GM18508 (cell line): ENCODE measurements around the gene ABHD10.

ENCODE experiments used
- ATAC-seq: cut with Tn5 transposase; IDR thresholded peaks from one replicate; pipeline ENCODE4 v1.9.1; 2021; ENCODE audit warnings: moderate number of reproducible peaks; ENCODE audit not compliant: insufficient read depth, unreplicated experiment

The ABHD10 gene

DNA sequence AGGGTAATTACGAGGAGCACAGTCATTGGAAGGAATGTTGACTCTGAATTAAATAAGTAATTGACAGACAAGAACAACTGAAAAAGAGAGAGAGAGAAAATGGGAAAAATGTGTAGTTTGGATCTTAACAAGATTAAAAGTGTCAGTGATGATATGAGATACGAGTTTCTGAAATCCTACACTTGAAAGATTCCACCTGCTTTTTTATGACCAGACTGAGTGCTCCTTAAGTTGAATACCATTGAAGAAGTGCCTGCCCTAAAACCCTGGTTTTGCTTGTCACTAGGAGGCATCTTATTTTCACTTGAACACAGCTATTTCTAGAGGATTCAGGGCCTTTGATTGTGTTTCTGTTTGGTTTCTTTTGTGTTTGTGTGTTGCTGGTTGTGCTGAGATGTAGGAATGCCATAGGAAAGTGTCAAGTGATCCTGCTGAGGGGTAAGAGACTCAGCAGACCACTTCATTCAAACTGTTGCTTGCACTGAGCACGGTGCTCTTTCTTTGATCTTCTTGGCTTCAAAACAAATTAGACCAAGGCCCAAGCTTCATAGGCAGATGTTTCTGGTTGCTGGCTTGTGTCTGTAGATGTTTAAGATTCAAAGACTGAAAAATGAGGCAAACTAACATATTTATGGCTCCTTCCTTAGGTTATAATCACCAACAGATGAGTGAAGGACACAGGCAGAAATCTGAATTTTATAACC lies 17.2 kb upstream of the ABHD10 start:
- no peak for ATAC-seq

DNA sequence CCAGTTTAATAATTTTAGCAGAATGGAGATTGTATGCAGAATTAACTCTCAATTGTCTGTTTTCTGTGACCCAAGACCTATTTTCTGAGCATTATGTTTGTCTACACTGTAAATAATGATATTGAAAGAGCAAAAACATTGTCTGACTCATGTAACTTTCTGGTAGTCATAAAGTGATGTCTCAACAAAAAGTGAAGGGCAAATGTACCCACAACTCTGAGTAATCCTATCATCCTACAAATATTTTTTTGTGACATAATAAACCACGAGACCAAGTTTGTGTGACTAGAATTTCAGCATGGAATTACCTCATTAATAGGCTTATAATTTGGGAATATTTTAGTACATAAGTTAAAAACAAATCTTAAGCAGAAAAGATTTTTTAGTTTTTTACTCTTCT lies 15.4 kb upstream of the ABHD10 start:
- ATAC-seq = no peak

DNA sequence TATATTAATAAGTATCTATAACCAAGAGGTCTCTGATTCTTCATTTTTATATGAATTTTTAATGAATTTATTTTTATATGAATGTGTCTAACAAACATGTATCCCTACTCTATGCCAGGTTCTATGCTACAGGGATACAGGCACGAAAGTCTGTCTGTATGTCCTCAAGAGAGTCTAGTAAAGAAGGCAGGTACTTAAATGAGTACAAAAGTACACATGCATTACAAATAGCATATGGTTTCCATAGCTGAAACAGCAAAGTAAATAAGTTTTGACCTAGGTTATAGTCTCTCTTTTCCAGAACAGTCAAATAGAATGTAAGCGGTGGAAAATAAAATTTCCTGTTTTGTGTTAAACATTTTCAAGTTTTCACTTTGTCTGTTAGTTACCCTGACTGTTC lies 13.3 kb upstream of the ABHD10 start:
- no peak for ATAC-seq

DNA sequence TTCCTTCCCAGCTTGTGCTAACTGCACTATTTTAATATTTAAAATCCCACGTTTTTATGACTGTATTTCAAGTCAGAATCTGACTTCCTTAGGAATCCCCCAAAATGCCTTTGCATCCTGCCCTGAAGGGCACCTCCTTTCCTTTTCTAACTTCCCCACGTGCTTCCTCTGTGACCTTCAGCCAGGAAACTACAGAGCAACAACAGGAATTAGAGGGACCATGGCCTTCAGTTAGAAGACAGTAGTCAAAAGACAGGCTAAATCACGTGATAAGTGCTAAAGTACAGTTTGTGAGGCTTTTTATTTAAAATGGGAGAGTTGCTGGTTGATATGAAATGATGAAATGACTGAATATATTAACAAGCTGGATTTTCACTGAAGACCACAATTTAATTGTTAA lies 11.8 kb upstream of the ABHD10 start:
- no peak for ATAC-seq

DNA sequence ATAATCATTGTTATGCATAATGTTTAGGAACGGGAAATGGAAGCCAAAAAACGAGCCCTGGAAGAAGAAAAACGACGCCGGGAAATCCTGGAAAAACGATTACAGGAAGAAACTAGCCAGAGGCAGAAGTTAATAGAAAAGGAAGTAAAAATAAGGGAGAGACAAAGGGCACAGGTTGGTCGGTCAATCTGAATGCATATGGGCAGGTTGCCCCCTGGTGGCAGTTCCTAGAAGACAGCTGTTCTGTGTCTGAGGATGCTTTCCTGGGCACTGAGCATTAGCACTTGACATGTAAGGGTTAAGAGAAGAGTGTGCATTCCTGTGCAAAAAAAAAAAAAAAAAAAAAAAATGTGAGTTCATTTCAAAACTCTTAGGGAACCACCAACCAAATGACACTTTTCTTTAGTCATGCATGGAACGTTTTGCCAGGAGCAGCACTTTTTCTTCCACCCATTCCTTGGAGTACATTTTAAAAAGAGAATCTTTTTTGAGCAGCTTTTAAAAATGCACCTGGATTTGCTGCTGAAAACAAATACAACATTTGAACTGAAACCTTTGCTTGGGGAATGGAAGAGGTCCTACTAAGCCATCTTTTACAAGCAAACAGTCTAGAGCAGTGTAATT lies 11.1 kb upstream of the ABHD10 start:
- ATAC-seq = peak; percentile 93

DNA sequence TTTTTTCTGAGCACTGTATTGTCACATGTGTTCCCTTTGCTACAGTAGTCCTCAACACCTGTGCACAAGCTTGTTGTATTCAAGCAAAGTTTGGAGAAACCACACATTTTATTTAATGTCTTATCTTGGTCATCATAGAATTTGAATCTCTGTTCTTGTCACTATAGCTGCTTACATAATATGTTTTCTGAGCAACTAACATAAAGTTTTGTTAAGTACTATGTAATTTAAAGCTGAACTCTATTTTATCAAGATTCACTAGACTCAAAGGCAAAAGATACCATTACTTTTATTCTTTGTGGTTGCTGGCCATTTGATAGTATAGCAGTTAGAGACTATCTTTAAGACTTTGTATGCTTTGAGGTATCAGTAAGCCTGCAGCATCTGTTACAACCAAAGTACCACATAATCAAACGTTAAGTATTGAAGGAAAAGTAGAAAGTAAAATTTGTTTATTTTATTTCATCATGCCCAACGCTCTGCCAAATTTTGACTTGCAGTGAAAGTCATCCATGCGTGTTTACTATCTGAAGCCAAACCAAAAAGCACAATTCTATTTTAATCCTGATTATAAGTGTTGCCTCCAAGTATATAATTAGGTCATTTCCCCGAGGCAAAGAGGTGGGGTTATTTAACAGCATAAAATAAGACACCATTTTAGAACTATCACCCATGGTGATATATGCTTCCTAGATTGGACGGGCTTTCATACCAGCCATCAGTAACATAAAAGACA lies 10.3 kb upstream of the ABHD10 start:
- no peak for ATAC-seq

DNA sequence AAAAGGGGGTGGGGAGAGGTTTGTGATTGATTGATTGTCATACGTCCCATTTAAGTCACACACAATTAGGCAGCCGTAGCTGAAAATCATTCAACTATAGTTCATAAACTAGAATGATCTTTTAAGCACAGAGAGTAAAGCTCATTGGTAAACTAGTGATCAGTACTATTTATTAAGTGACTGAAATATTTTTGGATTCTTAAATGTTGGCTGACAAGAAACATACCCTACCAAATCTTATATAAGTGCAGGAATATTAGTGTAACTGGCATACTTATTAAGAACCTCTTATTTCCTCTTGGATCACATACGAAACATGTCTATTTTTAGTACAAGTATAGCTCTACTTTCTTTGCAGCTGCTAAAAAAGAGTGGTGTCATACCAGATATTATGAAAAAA lies 8.4 kb upstream of the ABHD10 start:
- ATAC-seq = no peak

DNA sequence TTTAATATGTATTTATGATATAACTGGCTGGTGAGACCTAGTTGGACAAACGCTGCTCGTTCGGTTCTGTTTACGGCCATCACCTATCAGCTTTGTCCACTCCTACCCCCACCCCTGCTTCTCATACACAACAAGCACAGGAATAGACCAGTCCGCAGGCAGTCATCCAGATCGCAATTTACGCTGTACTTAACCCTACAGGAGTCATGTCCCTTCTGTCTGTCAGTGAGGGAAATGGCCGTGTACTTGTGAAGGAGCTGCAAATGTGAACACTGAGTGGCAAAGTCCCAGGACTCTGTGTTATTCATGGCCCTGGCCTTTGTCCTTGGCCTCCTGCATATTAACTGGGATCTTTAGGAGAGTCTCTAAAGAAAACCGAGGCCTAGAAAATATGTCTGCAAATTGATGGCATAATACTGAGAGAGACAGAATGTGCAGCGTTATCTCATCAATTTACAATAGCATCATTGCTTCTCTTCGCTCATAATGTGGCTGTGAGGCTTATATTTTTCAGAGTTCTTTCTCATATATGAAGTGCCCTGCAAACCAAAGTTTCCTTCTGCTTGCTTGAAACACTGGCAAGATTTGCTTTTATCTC lies 7.2 kb upstream of the ABHD10 start:
- no peak for ATAC-seq

DNA sequence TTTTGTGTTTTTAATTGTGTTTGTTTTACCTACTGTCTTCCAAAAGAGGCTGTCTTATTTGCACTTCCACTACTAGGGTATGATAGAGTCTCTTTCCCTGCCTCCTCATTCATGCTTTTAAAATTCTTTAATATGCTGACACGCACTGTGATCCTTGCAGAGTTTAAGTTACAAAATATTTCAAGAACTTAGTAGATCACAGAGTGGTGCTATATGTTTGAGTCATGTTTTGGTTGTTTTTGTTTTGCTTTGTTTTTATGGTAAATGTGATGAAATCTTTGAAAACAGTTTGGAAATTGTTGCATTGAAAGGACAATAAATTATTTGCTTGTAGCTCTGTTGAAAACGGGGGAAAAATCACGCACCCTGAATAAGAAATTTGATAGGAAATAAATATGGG lies 5.9 kb upstream of the ABHD10 start:
- ATAC-seq = no peak

DNA sequence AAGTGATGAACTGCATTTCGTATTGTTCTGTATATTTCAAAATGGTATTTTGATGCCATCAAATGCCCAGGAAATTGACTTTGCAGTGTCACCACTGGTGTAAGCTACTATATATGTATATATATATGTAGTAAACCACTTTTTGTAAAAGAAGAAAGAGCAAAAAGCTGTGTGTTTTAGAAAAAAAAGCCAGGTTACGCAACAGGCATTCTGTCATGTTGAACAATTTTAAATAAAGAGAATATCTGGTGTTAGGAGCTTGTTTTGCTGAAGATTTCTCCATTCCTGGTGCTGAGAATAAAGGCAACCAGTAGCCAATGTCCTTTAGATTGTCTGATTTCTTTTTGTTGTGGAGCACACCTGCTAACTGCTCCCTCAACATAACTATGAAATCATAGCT lies 3.7 kb upstream of the ABHD10 start:
- ATAC-seq = no peak

DNA sequence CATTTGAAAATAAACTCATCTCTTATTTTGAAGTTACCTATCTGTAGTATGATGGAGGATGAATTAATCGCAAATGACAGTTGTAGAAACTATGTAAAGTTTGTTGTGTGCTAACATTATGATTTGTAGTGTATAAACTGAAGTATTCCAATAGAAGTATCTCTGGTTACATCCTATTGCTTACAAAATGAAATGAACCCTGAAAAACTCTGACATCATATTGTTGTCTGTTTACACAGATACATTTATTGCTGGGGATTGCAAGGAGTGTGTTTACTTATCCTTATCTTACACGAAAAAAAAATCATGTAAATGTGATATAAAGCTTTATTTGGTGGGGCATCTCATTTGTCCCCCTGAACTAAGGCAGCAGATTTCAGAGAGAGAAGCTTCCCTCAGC lies 2.6 kb upstream of the ABHD10 start:
- no peak for ATAC-seq

DNA sequence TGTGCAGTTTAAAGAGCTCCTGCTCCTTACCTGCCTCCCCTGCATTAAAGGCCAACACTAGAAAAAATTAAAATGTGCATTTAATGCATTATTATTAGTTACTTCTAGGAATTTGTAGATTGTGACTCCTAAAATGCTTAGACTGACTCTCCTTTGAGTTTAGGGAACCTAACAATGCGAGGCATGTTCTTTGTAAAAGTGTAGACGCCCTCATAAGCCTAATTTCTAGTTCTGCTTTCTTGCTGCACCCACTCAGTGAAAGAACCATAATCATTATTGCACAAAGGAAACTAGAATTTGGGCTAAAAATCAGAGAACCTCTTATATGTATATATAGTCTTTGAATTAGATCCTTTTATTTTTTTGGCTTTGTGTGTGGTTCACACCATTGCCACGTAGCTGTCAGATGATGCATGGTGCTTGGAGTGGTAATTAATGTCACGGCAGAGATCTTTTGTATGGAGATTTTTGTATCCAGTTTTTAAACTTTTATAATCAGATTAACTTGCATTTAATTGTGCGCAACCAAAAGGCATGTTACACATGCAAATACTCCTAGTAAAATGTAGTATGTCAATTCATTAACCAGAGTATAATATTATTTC lies 710 bp downstream of the ABHD10 start:
- ATAC-seq = peak; percentile 29

DNA sequence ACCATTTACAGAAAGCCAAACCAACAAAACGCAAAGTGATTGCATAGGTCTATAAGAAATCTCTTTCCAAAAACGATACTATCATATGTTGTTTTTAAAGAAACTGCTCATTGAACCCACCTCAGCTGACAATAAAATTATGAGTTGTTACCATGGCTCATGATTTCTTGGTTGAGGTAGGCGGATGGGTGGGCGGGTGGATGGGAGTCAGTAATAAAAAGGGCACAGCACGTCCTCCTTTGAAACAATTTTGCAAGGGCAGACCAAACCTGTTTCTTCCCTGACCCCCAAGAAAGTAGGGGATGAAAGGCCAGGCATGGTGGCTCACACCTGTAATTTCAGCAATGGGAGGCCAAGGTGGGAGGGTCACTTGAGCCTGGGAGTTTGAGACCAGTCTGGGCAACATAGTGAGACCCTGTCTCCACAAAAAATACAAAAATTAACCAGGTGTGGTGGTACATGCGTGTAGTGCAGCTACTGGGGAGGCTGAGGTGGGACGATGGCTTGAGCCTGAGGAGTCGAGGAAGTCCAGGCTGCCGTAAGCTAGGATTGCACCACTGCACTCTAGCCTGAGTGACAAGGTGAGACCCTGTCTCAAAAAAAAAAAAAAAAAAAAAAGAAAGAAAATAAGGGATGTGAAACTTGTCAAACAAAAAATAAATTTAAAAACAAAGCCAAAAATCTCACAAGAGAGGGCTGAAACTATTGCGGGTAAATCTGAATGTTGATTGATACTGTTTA lies 2.1 kb downstream of the ABHD10 start:
- ATAC-seq = no peak

DNA sequence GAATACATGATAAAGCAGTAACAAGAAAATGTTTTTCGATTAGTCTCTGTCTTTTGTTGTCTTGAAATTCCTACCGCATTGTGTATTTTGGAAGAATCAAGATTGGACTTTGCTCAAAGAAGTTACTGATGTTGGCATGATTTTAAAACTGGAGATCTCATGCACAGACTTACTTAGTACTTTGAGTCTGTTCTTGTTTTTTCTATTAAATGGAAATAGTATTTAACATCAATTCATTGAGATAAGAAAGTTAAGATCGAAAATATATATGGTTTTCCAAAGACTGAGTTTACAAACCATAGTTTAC lies 2.6 kb downstream of the ABHD10 start:
- ATAC-seq = no peak

DNA sequence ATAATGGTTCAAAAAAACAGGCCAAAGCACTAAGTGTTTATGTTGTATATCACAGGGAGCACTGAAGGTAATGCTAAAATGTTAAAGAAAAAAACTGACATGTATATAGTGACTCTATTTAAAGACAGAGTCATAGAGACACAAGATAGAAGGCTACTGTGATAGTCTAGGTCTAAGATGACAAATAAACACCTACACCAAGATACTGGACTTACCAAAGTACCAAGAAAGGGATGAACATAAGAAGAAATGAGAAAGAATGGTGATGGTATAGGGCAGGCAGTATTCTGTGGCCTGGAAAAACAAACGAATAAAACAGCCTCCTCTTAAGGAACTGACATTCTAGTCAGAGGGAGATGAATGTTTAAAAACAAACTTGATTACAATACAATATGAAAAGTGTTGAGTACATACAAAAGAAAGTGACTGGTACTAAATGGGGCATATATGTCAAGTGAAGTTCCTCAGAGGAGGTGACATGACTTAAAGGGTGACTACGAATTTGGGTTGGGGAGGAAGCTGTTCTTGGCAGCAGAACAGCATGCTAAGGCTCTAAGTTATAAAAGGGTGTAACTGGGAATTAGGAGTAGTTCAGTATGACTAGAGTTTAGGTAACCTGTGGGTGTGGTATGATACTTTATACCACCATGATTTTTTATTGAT lies 5.9 kb downstream of the ABHD10 start:
- no peak for ATAC-seq

DNA sequence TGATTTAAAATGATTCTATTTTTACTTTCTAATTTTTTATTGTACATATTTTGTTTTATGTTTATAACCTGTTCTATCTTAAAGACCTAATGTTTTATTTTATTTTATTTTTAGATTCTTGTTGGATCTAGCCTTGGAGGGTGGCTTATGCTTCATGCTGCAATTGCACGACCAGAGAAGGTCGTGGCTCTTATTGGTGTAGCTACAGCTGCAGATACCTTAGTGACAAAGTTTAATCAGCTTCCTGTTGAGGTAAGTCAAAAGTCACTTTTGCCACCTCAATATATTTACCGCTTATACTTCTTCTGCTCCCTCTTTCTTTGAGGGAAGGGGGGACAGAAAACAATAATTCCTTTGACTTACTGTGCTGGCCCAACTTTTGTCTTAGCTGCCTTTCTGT lies 8.0 kb downstream of the ABHD10 start:
- ATAC-seq = no peak

DNA sequence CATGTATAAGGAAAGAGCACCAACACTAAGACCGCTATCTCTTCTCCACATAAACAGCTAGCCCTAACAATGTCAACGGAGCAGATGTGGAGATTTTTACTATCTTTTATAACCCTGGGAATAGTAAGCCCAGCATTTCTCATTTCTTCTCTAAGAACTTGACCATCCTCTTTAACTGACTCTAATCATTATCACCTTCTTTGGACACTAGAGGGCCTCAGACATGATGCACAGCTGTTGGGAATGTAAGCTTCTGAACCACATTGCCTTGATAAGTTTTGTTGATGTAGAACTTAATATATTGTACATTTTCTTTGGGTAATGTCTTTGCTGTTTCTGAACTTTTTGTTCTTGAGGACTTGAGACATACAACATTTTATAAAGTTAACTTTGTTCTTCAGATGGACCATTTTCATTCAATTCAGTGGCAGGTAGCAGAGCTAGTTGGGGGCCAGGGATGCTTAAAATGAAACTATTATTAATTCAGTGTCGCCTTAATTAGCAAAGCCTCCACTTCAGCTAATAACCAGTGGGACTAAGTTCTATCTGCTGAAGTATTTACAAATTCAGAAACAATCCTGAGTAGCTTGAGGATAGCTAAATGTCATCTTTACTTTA lies 10.3 kb downstream of the ABHD10 start:
- peak; percentile 82 for ATAC-seq

DNA sequence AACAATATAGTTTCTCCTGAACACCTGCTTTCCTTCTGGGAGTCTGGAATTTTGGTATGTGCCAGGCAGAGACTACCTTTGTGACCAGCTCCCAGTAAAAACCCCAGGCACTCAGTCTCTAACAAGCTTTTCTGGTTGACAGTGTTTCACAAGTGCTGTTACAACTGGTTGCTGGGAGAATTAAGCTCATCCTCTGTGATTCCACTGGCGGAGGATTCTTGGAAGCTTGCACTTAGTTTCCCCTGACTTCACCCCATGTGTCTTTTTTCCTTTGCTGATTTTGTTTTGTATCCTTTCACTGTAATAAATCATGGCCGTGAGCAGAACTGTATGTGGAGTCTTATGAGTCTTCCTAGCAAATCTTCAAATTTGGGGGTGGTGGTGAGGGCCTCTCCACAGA lies 14.2 kb downstream of the ABHD10 start:
- ATAC-seq = no peak

DNA sequence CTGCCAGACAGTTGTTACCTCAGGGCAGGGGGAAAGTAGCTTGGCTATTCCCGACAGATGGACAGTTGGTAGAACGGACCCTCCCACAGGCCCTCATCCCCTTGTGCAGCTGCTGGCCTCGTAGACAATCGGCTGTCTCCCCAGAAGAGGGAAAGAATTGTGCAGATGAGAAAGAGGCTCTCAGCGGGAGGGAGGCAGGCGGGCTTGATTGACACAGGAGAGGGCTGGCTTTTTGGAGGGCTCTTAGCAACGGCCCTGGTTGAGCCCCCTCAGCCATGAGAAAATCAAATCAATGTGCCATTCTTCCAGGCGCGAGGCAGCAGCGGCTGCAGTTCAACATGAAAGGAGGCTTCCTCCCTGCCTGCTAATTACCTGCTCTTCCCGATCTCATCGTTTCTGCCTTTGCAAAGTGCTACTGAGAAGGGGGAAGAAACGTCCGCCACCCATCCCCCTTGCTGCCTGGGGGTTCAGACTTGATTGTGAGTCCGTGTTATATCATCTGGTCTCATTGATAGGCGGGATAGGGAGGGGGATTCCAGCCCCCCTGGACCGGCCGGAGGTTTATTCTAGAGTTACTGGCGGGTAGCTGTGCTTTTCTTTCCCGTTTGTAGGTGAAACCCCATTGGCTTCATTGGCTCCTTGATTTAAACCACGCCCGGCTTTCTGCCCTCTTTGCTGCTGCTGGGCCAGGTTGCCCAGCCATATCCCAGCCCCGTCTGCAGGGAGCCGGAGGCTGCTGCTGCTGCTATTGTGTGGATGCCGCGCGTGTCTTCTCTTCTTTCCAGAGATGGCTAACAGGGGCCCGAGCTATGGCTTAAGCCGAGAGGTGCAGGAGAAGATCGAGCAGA lies 20.0 kb downstream of the ABHD10 start, which contains the start of gene TAGLN3:
Gene TAGLN3 (plus strand): TSS at position 287 of the 848 bp plus-strand sequence. CDS start 501 bp downstream, at position 788.
- peak; percentile 43 for ATAC-seq
